Hair follicular keratinocyte (primary cell): ENCODE results near the gene TTC17. TPM values are rescaled to one million over a fixed set of nuclear protein-coding genes. Genes with fewer than 3 reads are reported as not detected.

ENCODE experiments used
- total RNA-seq: library from RNA; depleted of rRNA; stranded (reverse); fragments of >200 nt; gene quantifications from 2 replicates; pipeline ENCODE4 v1.2.3, GENCODE V29; 2015

Gene TTC17, protein sequence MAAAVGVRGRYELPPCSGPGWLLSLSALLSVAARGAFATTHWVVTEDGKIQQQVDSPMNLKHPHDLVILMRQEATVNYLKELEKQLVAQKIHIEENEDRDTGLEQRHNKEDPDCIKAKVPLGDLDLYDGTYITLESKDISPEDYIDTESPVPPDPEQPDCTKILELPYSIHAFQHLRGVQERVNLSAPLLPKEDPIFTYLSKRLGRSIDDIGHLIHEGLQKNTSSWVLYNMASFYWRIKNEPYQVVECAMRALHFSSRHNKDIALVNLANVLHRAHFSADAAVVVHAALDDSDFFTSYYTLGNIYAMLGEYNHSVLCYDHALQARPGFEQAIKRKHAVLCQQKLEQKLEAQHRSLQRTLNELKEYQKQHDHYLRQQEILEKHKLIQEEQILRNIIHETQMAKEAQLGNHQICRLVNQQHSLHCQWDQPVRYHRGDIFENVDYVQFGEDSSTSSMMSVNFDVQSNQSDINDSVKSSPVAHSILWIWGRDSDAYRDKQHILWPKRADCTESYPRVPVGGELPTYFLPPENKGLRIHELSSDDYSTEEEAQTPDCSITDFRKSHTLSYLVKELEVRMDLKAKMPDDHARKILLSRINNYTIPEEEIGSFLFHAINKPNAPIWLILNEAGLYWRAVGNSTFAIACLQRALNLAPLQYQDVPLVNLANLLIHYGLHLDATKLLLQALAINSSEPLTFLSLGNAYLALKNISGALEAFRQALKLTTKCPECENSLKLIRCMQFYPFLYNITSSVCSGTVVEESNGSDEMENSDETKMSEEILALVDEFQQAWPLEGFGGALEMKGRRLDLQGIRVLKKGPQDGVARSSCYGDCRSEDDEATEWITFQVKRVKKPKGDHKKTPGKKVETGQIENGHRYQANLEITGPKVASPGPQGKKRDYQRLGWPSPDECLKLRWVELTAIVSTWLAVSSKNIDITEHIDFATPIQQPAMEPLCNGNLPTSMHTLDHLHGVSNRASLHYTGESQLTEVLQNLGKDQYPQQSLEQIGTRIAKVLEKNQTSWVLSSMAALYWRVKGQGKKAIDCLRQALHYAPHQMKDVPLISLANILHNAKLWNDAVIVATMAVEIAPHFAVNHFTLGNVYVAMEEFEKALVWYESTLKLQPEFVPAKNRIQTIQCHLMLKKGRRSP
- 19.2 and 28.0 TPM in 2 replicates for total RNA-seq

DNA sequence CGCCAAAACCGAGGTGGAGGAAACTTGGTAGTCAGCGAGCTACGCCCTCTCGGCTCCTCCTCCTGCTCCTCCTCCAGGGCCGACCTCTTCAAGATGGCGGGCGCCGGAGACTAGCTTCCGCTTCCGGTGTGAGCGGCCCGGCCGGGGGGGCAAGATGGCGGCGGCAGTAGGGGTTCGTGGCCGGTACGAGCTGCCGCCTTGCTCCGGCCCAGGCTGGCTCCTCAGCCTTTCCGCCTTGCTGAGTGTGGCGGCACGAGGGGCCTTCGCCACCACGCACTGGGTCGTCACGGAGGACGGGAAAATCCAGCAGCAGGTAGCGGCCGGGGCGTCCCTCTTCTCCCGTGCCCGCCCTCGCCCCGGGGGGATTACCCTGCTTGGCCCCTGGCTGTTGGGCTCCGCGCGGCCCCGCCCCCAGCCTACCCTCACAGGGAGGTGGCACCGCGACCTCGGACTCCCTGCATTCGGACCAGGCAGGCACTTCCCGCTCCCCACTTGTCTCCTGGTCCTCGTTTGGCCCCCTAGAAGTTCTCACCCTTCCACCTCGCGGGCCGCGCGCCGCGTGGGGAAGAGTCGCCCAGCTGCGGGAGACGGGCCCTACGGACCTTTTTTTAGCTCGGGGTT lies at the start of gene TTC17:
Gene TTC17 (plus strand): TSS at position 120 of the 621 bp plus-strand sequence. CDS start 35 bp downstream, at position 155.

GRCh38 chr11:43311791-43312607 lies 46.7 kb upstream of the TTC17 start, which contains the start of gene API5:
Gene API5 (plus strand): TSS chr11:43311996. CDS start chr11:43312128, 132 bp downstream.

Other genes starting within 250 kb of the TTC17 start
- gene API5, start 46.9 kb upstream of the TTC17 start, total RNA-seq: 80.3 and 126 TPM in 2 replicates